ENCODE measurements around the gene MX2. TPM values are rescaled to one million over a fixed set of nuclear protein-coding genes. Genes with fewer than 3 reads are reported as not detected.

MX2 gene
- total RNA-seq, 1 donor from 2014 or later: 0.41 TPM

- DNase-seq (ENCODE audit: low spot score in 2 of 2) (no peak), FAIRE-seq (no peak)
These were observed 67.0 kb downstream of the MX2 start for GRCh38 chr21:41428847-41429246.

GRCh38 chr21:41429305-41429704 lies 67.5 kb downstream of the MX2 start:
- FAIRE-seq (no peak), DNase-seq (ENCODE audit: low spot score in 2 of 2) (no peak)

- FAIRE-seq: no peak
- no peak for DNase-seq (ENCODE audit: low spot score in 2 of 2)
These were observed 68.2 kb downstream of the MX2 start for GRCh38 chr21:41429925-41430491.

DNA sequence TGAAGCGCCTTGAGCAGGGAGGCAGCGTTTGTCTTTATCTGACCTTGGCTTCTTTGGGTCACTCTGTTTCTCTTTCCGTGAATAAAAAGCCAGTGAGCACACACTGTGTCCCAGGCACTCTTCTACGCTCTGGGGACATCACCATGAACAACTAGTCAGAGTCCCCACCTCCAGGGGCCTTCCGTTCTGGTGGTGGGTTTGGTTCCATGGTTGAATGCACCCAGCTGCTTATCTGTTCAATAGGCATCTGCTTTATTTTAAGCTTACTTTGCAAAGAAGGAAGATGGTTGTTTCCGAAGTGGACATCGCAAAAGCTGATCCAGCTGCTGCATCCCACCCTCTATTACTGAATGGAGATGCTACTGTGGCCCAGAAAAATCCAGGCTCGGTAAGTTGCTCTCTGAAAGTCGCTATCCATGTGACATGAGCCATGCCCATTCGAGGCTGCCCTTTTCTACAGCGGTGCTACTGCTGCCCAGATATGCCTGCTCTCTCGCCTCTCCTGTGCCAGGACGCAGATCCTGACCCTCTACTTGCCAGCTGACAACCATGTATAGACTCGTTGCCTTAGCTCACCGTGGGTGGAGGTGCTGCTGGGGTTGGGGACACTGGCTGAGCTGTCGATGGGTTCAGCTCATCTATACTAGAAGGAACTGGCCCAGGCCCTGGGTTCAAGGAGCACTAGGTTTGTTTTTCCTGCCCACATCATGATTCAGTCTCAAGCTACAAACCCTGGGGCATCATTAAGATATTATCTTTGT lies 70.1 kb downstream of the MX2 start:
- DNase-seq (ENCODE audit: low spot score in 2 of 2): no peak
- FAIRE-seq: no peak

DNA sequence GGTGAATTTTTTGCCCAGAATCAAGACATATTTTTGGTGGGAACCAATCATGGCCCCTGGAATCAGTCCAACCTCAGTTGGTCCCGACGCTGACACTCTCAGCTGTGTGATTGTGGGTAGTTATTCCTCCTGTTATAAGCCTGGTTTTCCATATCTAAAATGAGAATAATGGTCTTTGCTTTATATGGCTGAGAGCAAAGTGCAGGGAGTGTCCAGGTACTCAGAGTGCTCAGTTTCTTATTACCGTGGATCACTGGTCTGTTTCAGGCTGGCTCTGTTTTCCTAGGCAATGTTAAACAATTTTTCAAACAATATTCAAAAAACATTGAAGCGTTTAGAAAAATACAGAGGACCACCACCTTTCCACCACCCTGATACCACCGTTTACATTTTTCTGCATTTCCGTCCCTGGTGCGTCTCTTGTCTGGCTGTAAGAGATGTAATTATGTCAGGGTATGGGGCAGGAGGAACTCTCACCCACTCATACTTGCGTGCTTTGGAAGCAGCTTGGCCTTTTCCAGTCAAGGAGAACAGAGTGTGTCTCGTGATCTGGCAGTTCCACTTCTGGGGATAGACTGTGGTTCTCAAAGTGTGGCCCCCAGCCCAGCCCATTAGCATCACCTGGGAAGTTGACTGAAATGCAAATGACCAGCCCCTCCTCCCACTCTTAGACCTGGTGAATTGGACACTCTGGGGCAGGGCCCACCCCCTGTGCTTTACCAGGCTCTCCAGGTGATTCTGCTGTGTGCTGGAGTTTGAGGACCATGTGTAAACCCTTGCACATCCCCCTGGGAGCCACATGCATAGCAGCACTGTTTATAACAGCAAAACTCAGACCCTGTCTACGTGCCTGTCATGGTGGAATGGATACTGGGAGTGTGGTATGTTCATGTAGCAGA lies 71.0 kb downstream of the MX2 start:
- DNase-seq (ENCODE audit: low spot score in 2 of 2) (no peak), FAIRE-seq (no peak)

GRCh38 chr21:41433566-41433965 lies 71.7 kb downstream of the MX2 start:
- DNase-seq (ENCODE audit: low spot score in 2 of 2) (no peak), FAIRE-seq (no peak)

DNA sequence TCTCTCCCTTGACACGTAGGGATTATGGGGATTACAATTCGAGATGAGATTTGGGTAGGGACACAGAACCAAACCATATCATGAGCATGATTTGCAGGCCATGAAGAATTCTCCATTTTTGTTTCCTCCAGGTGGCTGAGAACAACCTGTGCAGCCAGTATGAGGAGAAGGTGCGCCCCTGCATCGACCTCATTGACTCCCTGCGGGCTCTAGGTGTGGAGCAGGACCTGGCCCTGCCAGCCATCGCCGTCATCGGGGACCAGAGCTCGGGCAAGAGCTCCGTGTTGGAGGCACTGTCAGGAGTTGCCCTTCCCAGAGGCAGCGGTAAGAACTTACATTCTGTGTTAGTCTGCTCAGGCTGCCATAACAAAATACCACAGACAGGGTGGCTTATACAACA lies 73.9 kb downstream of the MX2 start:
- DNase-seq (ENCODE audit: low spot score in 2 of 2) (no peak), FAIRE-seq (no peak)

- no peak for DNase-seq (ENCODE audit: low spot score in 2 of 2)
- no peak for FAIRE-seq
These were observed 75.9 kb downstream of the MX2 start for GRCh38 chr21:41437729-41438128.

DNA sequence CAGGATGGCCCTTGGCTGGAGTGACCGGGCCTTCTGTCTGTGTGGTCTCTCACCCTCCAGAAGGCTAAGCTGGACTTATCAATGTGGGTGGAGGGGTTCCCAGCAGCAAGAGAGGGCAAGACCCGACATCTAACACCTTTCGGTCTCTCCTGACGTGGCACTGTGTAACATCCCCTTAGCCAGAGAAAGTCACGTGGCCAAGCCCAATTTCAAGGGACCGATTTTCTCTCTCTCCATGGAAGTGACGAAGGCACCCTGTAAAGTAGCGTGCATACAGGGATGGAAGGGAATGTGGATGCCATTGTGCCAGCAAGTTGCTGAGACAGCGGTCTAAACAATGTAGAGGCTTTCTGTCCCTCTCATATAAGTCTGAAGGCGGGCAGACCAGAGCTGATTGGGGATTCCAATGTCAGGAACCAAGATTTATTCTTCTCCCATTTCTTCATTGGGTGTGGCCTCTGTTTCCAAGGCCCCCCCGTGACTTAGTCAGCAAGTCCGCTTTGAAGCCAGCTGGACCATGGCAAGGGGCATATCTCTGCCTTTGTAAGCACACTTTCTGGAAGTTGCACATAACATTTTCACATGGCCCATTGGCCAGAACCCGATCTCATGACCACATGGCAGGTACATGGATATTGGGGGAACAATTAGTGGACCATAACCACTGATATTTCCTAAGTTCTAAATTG lies 76.7 kb downstream of the MX2 start:
- FAIRE-seq (no peak), DNase-seq (ENCODE audit: low spot score in 2 of 2) (no peak)

DNA sequence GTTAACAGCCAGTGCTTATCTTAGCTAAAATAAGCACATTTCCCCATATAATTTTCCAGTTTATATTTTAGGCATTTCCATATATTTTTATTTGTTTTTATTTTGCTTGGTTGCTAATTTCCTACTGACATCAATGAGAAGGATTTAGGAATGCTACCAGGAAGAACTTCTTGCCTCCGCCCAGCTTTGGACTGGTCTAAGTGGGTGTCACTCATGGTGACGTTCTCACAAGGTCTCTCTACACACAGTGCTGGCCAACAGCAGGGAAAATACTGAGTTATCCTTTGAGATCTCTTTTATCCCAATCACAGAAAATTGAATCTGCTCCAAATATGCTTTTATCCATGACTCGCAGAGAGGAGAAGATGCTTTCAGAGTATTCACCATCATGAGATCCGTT lies 77.4 kb downstream of the MX2 start:
- FAIRE-seq: no peak

GRCh38 chr21:41441546-41441945 lies 79.7 kb downstream of the MX2 start:
- no peak for FAIRE-seq
- DNase-seq (ENCODE audit: low spot score in 2 of 2): no peak

More for the DNA sequence above, 77.4 kb downstream of the MX2 start:
- no peak for DNase-seq (ENCODE audit: low spot score in 2 of 2)

DNA sequence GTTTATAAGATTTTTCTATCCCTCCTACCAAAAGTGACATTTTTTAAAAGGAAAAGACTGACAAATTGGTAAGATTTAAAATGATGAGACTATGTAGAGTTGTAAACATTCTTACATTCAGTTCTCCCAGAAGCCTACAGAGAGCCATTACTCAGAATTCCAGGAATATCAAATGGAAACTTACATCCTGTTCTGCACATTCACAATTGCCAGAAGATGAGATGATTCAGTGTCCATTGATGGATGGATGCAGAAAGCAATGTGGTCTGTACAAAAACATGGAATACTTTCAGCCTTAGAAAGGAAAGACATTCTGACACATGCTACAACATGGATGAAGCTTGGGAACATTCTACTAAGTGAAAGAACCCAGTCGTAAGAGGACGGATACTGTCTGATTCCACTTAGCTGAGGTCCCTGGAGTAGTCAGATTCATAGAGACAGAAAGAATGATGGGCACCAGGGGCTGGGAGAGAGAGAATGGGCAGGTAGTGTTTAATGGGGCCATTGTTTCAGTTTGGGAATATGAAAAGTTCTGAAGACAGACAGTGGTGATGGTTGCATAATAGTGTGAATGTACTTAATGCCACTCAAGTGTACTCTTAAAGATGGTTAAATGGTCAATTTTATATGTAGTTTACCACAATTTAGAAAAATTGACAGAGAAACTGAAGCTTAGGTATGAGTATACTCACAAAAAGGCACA lies 80.8 kb downstream of the MX2 start:
- DNase-seq (ENCODE audit: low spot score in 2 of 2) (no peak), FAIRE-seq (no peak)

DNA sequence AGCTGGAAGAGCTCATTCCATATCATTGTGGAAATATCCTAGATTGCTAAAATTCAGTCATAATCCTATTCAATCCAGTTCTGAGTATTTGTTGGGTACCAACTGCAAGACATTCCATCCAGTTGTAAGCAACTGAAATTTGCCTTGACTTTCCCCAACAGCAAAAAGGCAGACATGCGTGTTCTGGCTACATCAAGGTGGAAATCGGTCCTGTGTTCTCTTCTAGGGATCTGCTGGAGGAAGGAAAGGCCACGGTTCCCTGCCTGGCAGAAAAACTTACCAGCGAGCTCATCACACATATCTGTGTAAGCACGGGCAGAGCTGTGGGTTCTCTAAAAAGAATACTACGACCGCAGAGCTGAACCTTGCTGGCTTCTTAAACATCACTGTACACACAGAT lies 81.7 kb downstream of the MX2 start:
- FAIRE-seq: no peak
- no peak for DNase-seq (ENCODE audit: low spot score in 2 of 2)

DNA sequence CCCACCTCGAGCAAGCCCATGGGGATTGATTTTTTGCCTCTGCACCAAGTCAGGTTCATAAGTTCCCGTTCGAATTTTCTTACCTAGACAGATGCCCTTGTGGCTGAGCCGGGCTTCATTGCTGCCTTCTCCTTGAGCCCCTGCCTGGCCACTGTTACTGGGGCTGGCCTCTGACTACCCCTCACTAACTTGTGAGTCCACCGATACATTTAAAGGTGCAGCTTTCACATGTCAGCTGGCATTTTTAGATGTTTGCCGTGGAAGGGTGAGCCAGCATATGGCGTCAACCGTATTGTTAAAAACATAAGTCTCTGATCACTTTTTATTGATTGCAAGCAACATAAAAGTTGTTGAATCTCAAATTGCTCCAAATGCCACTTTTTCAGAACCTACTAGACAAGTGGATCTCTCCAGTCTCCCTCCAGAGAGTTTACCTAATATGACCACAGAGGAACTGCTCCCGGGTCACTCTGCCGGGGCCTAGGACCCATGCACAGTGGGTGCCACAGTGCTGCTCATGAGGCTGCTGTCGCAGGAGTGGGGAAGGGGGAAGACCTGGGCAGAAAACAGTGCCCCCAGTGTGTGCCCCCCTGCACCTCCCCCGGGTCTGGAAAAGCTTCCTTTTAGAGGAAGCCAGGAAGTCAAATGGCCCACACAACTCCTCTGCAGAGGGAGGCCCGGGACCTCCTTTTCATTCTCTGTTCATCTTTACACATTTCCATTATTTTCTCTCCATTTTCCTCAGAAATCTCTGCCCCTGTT lies 83.1 kb downstream of the MX2 start:
- no peak for FAIRE-seq
- DNase-seq (ENCODE audit: low spot score in 2 of 2): no peak

DNA sequence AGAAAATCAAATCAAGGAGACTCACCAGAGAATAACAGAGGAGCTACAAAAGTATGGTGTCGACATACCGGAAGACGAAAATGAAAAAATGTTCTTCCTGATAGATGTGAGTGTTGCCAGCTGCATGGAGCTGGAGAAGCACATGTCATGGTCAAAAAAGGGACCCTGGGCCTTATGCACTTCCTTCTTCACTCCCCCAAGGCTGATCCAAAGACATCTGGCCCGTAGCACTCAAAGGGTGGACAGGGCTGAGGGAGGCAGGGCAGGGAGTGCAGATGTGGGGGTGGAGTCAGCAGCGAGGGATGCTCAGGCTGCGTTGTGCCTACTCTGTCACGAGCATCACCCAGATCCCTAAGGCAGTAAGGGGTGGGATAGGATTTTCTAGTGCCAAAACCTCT lies 83.6 kb downstream of the MX2 start:
- FAIRE-seq (no peak), DNase-seq (ENCODE audit: low spot score in 2 of 2) (no peak)

GRCh38 chr21:41446586-41446985 lies 84.8 kb downstream of the MX2 start:
- no peak for FAIRE-seq
- no peak for DNase-seq (ENCODE audit: low spot score in 2 of 2)

GRCh38 chr21:41447356-41447755 lies 85.5 kb downstream of the MX2 start:
- DNase-seq (ENCODE audit: low spot score in 2 of 2) (no peak), FAIRE-seq (no peak)

- FAIRE-seq: no peak
These were observed 87.8 kb downstream of the MX2 start for GRCh38 chr21:41449613-41450012.

More at GRCh38 chr21:41449613-41450012, 87.8 kb downstream of the MX2 start:
- DNase-seq (ENCODE audit: low spot score in 2 of 2): no peak

Data from frontal cortex (tissue), 4 donors.